ENCODE results near the gene GADD45GIP1.
"Not testable (repeated sequence)": the region's sequence is repeated elsewhere in the genome, so short reads cannot be mapped to it uniquely, and the experiment has no call there.

GADD45GIP1 gene

GRCh38 chr19:12965017-12965811 is 8.2 kb upstream of the GADD45GIP1 start:
- peak in 50 of 56 donors; percentile 11 to 86 (median 56) for DNase-seq

GRCh38 chr19:12959481-12959880 is 2.5 kb upstream of the GADD45GIP1 start:
- DNase-seq: no peak

GRCh38 chr19:12957389-12957952 is 448 bp upstream of the GADD45GIP1 start:
- not testable (repeated sequence) for DNase-seq

- no peak for DNase-seq
These were observed 1.0 kb downstream of the GADD45GIP1 start for GRCh38 chr19:12955996-12956395.

GRCh38 chr19:12955575-12955974 is 1.4 kb downstream of the GADD45GIP1 start:
- DNase-seq: not testable (repeated sequence)

- no peak for DNase-seq
These were observed 2.4 kb downstream of the GADD45GIP1 start for GRCh38 chr19:12954612-12954962.

- peak in 3 of 56 donors; percentile 5 to 32 (median 23) for DNase-seq
These were observed 3.0 kb downstream of the GADD45GIP1 start for GRCh38 chr19:12953799-12954611.

GRCh38 chr19:12953138-12953798 is 3.8 kb downstream of the GADD45GIP1 start:
- peak in 44 of 56 donors; percentile 13 to 79 (median 44) for DNase-seq

GRCh38 chr19:12952488-12953137 is 4.4 kb downstream of the GADD45GIP1 start:
- peak in 3 of 56 donors; percentile 38 to 54 (median 49) for DNase-seq

- DNase-seq: not testable (repeated sequence)
These were observed 5.0 kb downstream of the GADD45GIP1 start for GRCh38 chr19:12952050-12952449.

GRCh38 chr19:12949363-12950283 is 7.4 kb downstream of the GADD45GIP1 start:
- DNase-seq: peak in 1 of 56 donors; percentile 30

- no peak for DNase-seq
These were observed 8.2 kb downstream of the GADD45GIP1 start for GRCh38 chr19:12948612-12949362.

- DNase-seq: peak in 21 of 56 donors; percentile 7 to 55 (median 31)
These were observed 9.1 kb downstream of the GADD45GIP1 start for GRCh38 chr19:12947702-12948611.

GRCh38 chr19:12946731-12947496 is 10.1 kb downstream of the GADD45GIP1 start:
- no peak for DNase-seq

GRCh38 chr19:12946092-12946721 is 10.8 kb downstream of the GADD45GIP1 start:
- DNase-seq: peak in 14 of 56 donors; percentile 10 to 64 (median 42)

- peak; percentile 44 to 95 (median 83) for DNase-seq
These were observed 11.4 kb downstream of the GADD45GIP1 start, which contains the start of gene RAD23A for GRCh38 chr19:12945479-12946091. TSS of gene RAD23A (plus strand) at chr19:12945862. CDS start at chr19:12945949, 87 bp downstream.

All from amygdala (tissue), 56 donors.